ENCODE measurements around the gene RBM46. TPM values are rescaled to one million over a fixed set of nuclear protein-coding genes. Genes with fewer than 3 reads are reported as not detected.
"Not testable (repeated sequence)": the region's sequence is repeated elsewhere in the genome, so short reads cannot be mapped to it uniquely, and the experiment has no call there.

Gene RBM46
- polyA plus RNA-seq, 12 donors = 0.06 to 0.34 (median 0.10) TPM; not detected in 6

GRCh38 chr4:154836030-154836429, 55.0 kb downstream of the RBM46 start:
- DNase-seq = no peak

- DNase-seq = no peak
Measured at GRCh38 chr4:154836513-154836912, 55.4 kb downstream of the RBM46 start.

- DNase-seq = no peak
Measured at GRCh38 chr4:154838155-154838554, 57.1 kb downstream of the RBM46 start.

- DNase-seq = no peak
Measured at GRCh38 chr4:154838694-154839093, 57.6 kb downstream of the RBM46 start.

- peak; percentile 7 for DNase-seq
Measured at GRCh38 chr4:154854362-154854761, 73.3 kb downstream of the RBM46 start.

GRCh38 chr4:154858166-154858565, 77.1 kb downstream of the RBM46 start:
- no peak for DNase-seq

GRCh38 chr4:154868414-154869194, 87.5 kb downstream of the RBM46 start:
- DNase-seq = no peak

- no peak for DNase-seq
Measured at GRCh38 chr4:154869301-154869700, 88.2 kb downstream of the RBM46 start.

- DNase-seq = no peak
Measured at GRCh38 chr4:154872198-154872597, 91.1 kb downstream of the RBM46 start.

- DNase-seq = not testable (repeated sequence)
Measured at GRCh38 chr4:154874049-154874448, 93.0 kb downstream of the RBM46 start.

GRCh38 chr4:154877110-154877760, 96.2 kb downstream of the RBM46 start:
- DNase-seq = peak; percentile 6

Other genes starting within 250 kb of the RBM46 start
- 10 to 100 TPM in 11 of 12 donors, not detected in 1; 49.5 to 72.2 (median 64.1) TPM for gene PLRG1, start 230.9 kb upstream of the RBM46 start, polyA plus RNA-seq (ENCODE audit: insufficient read length in 12 of 12)
- 10 to 100 TPM in 1 of 12 donors, 1 to 10 TPM in 3, under 1 TPM in 4, not detected in 4; 0.15 to 37.5 (median 1.8) TPM for gene FGB, start 218.3 kb upstream of the RBM46 start, polyA plus RNA-seq (ENCODE audit: insufficient read length in 12 of 12)
- gene FGA, start 190.5 kb upstream of the RBM46 start, polyA plus RNA-seq (ENCODE audit: insufficient read length in 12 of 12) = 10 to 100 TPM in 1 of 12 donors, 1 to 10 TPM in 2, under 1 TPM in 6, not detected in 3; 0.10 to 25.5 (median 0.41) TPM
- gene FGG, start 168.6 kb upstream of the RBM46 start, polyA plus RNA-seq (ENCODE audit: insufficient read length in 12 of 12) = 10 to 100 TPM in 1 of 12 donors, 1 to 10 TPM in 3, under 1 TPM in 2, not detected in 6; 0.24 to 25.3 (median 1.2) TPM
- gene LRAT, start 37.3 kb upstream of the RBM46 start, polyA plus RNA-seq (ENCODE audit: insufficient read length in 12 of 12) = 1 to 10 TPM in 1 of 12 donors, under 1 TPM in 7, not detected in 4; 0.12 to 1.0 (median 0.29) TPM